Gastroesophageal sphincter (tissue), 3 donors: ENCODE results near the gene YLPM1.

Experiments
- POLR2AphosphoS5 ChIP-seq: sonication (generic); formaldehyde crosslinking; IDR thresholded peaks from one replicate; pipeline ENCODE4 v1.6.1; 2017; ENCODE audit warnings: antibody characterized with exemption
- TF ChIP-seq, protein P1 (sequence below), 4 experiments: fragments of 200-600 bp in 2 of 4; fragments of 450-650 bp in 2 of 4; sonication (generic) in 1 of 4; IDR thresholded peaks; one replicate each; pipeline ENCODE4 v1.5.1; 2017 to 2019; ENCODE audit warnings: antibody characterized with exemption in 4 of 4, mild to moderate bottlenecking in 2 of 4, moderate library complexity in 2 of 4

- TF ChIP-seq POLR2AphosphoS5, result no peak
- TF ChIP-seq, protein P1, sequence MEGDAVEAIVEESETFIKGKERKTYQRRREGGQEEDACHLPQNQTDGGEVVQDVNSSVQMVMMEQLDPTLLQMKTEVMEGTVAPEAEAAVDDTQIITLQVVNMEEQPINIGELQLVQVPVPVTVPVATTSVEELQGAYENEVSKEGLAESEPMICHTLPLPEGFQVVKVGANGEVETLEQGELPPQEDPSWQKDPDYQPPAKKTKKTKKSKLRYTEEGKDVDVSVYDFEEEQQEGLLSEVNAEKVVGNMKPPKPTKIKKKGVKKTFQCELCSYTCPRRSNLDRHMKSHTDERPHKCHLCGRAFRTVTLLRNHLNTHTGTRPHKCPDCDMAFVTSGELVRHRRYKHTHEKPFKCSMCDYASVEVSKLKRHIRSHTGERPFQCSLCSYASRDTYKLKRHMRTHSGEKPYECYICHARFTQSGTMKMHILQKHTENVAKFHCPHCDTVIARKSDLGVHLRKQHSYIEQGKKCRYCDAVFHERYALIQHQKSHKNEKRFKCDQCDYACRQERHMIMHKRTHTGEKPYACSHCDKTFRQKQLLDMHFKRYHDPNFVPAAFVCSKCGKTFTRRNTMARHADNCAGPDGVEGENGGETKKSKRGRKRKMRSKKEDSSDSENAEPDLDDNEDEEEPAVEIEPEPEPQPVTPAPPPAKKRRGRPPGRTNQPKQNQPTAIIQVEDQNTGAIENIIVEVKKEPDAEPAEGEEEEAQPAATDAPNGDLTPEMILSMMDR (IDR thresholded peaks at IDR 0.05), result no peak
Measured at GRCh38 chr14:74754157-74754556, 9.0 kb upstream of the YLPM1 start.
